WERI-Rb-1 (cell line): ENCODE measurements around the gene SERPINA10.

Experiments used
- DNase-seq: peaks from one replicate; pipeline ENCODE4 v3.0.0-alpha.2; 2020
- H3K27ac ChIP-seq: fragments of 250-450 bp; sonication (Bioruptor Pico); 2 replicates; pipeline ENCODE4 v1.5.1; 2020; ENCODE audit warnings: mild to moderate bottlenecking, moderate library complexity
- H3K27me3 ChIP-seq: fragments of 250-450 bp; sonication (Bioruptor Pico); 2 replicates; pipeline ENCODE4 v1.5.1; 2021; ENCODE audit warnings: mild to moderate bottlenecking, low read depth, moderate library complexity; ENCODE audit not compliant: insufficient read depth, severe bottlenecking
- H3K36me3 ChIP-seq: fragments of 250-450 bp; sonication (Bioruptor Pico); 2 replicates; pipeline ENCODE4 v1.5.1; 2020; ENCODE audit warnings: mild to moderate bottlenecking, moderate library complexity
- H3K4me3 ChIP-seq: 2 replicates; pipeline ENCODE4 v1.5.1; 2011; ENCODE audit warnings: low read depth, mild to moderate bottlenecking, control low read depth, low read length
- H3K9me3 ChIP-seq: fragments of 250-450 bp; sonication (Bioruptor Pico); 2 replicates; pipeline ENCODE4 v1.5.1; 2021; ENCODE audit warnings: mild to moderate bottlenecking, moderate library complexity; ENCODE audit not compliant: severe bottlenecking
- TF ChIP-seq, protein P1 (sequence below): IDR thresholded peaks from 2 replicates; pipeline ENCODE4 v1.5.1; 2011; ENCODE audit warnings: low read depth, mild to moderate bottlenecking, control low read depth, inconsistent platforms, low read length

SERPINA10 gene

DNA sequence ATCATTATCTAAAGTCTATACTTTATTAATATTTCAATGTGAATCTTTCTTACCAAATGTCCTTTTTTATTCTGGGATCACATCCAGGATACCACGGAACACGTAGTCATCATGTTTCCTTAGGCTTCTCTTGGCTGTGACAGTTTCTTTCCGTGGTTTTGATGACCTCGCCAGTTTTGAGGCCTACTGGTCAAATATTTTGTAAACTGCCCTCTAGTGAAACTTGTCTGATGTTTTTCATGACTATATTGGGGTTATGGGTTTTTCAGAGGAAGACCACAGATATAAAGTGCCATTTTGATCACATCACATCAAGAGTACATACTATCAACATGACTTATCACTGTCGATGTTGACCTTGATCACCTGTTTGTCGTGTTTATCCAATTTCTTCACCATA is 44.2 kb upstream of the SERPINA10 start:
- Histone ChIP-seq H3K36me3 (no peaks in the 10 kb centered on the region), H3K4me3 (no peak overlapping the region), H3K27me3 (peaks cover 7% of the 10 kb centered on the region), H3K9me3 (no peaks in the 10 kb centered on the region), H3K27ac (no peak overlapping the region)
- DNase-seq = no peak
- TF ChIP-seq, protein P1, sequence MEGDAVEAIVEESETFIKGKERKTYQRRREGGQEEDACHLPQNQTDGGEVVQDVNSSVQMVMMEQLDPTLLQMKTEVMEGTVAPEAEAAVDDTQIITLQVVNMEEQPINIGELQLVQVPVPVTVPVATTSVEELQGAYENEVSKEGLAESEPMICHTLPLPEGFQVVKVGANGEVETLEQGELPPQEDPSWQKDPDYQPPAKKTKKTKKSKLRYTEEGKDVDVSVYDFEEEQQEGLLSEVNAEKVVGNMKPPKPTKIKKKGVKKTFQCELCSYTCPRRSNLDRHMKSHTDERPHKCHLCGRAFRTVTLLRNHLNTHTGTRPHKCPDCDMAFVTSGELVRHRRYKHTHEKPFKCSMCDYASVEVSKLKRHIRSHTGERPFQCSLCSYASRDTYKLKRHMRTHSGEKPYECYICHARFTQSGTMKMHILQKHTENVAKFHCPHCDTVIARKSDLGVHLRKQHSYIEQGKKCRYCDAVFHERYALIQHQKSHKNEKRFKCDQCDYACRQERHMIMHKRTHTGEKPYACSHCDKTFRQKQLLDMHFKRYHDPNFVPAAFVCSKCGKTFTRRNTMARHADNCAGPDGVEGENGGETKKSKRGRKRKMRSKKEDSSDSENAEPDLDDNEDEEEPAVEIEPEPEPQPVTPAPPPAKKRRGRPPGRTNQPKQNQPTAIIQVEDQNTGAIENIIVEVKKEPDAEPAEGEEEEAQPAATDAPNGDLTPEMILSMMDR = no peak

DNA sequence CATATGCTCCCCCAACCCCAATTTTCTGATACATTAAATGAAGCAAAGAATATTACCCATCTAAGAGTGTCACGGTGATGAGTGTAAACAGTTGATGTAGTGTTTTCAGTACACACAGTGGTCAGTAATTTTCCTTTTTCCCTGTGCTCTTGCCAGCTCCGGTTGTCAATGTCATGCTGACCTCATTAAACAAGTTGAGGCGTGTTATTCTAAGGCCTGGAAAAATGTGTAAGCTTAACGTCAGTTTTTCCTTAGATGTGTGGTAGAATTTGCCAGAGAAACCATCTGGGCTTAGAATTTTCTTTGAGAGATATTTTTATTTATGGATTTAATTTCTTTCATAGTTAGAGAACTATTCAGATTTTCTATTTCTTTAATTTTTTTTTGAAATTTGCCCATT is 41.8 kb upstream of the SERPINA10 start:
- Histone ChIP-seq H3K27me3 (no peaks in the 10 kb centered on the region), H3K27ac (no peak overlapping the region), H3K4me3 (no peak overlapping the region), H3K9me3 (no peaks in the 10 kb centered on the region), H3K36me3 (no peaks in the 10 kb centered on the region)
- DNase-seq = no peak
- TF ChIP-seq, protein P1 = no peak

DNA sequence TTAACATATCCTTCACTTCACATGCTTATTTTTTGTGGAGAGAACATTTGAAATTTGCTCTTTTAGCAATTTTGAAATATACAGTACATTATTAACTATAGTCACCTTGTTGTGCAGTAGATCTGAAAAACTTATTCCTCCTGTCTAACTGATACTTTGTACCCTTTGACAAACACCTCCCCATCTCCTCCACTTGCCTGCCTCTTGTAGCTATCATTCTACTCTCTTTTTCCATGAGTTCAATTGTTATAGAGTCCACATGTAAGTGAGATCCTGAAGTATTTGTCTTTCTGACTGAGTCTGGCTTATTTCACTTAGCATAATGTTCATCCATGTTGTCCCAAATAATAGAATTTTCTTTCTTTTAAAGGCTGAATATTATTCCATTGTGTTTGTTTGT is 39.5 kb upstream of the SERPINA10 start:
- no peak overlapping the region for H3K4me3 ChIP-seq
- no peaks in the 10 kb centered on the region for H3K36me3 ChIP-seq
- no peaks in the 10 kb centered on the region for H3K27me3 ChIP-seq
- H3K9me3 ChIP-seq = no peaks in the 10 kb centered on the region
- TF ChIP-seq, protein P1 = no peak
- H3K27ac ChIP-seq = no peak overlapping the region
- DNase-seq = no peak

- DNase-seq = no peak
Observed at GRCh38 chr14:94332063-94332583, 39.1 kb upstream of the SERPINA10 start.

DNA sequence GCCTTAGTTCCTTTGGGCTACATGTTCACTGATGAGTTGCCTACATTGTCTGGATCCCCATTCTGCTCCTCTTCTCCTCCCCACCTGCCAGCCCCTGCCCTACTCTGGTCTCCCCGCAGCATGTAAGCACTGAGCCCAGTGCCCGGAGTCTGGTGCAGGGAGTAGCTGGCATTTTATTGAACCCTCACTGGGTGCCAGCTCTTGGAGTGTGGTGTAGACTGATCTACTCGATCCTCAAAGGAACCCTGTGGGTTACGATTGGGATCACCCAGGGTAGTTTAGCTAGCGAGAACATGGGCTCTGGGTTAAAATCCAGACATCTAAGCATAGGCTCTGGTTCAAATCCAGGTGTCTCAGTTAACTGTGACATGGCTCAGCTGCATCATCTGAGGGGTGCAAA is 38.4 kb upstream of the SERPINA10 start:
- TF ChIP-seq, protein P1 = no peak
- Histone ChIP-seq H3K9me3 (no peaks in the 10 kb centered on the region), H3K27ac (no peak overlapping the region), H3K36me3 (no peaks in the 10 kb centered on the region), H3K4me3 (no peak overlapping the region), H3K27me3 (no peaks in the 10 kb centered on the region)
- DNase-seq = no peak

More at GRCh38 chr14:94332063-94332583, 39.1 kb upstream of the SERPINA10 start:
- Histone ChIP-seq H3K4me3 (no peak overlapping the region), H3K9me3 (no peaks in the 10 kb centered on the region), H3K27me3 (no peaks in the 10 kb centered on the region), H3K27ac (no peak overlapping the region), H3K36me3 (no peaks in the 10 kb centered on the region)
- TF ChIP-seq, protein P1 = no peak

GRCh38 chr14:94330857-94331256 is 37.8 kb upstream of the SERPINA10 start:
- no peaks in the 10 kb centered on the region for H3K9me3 ChIP-seq
- H3K27me3 ChIP-seq = no peaks in the 10 kb centered on the region
- no peak overlapping the region for H3K4me3 ChIP-seq
- DNase-seq = no peak
- TF ChIP-seq, protein P1 = no peak
- H3K27ac ChIP-seq = no peak overlapping the region
- H3K36me3 ChIP-seq = no peaks in the 10 kb centered on the region
